Testis (tissue), 3 donors: ENCODE measurements around the gene ARHGAP36. TPM values are rescaled to one million over a fixed set of nuclear protein-coding genes. Genes with fewer than 3 reads are reported as not detected.

Experiments
- DNase-seq: peaks from one replicate; pipeline ENCODE4 v3.0.0-alpha.2; 2019
- H3K27ac ChIP-seq, 2 donors: fragments of 200-600 bp; sonication (generic); one replicate each; pipeline ENCODE4 v1.5.1; 2019
- H3K27me3 ChIP-seq: fragments of 200-600 bp; sonication (generic); one replicate; pipeline ENCODE4 v1.5.1; 2019
- H3K36me3 ChIP-seq: fragments of 200-600 bp; sonication (generic); one replicate; pipeline ENCODE4 v1.5.1; 2017; ENCODE audit warnings: low read depth; ENCODE audit errors: missing control alignments
- H3K4me1 ChIP-seq: fragments of 200-600 bp; sonication (generic); one replicate; pipeline ENCODE4 v1.5.1; 2019
- H3K4me3 ChIP-seq, 2 donors: fragments of 200-600 bp; sonication (generic); one replicate each; pipeline ENCODE4 v1.5.1; 2017 to 2019
- H3K9me3 ChIP-seq: fragments of 200-600 bp; sonication (generic); one replicate; pipeline ENCODE4 v1.5.1; 2017
- CTCF ChIP-seq, 3 experiments: fragments of 450-650 bp in 2 of 3; fragments of 200-600 bp in 1 of 3; sonication (generic) in 1 of 3; IDR thresholded peaks; one replicate each; pipeline ENCODE4 v1.5.1; 2016 to 2019; ENCODE audit warnings: antibody characterized with exemption in 3 of 3, mild to moderate bottlenecking in 2 of 3, moderate library complexity in 1 of 3
- POLR2A ChIP-seq: fragments of 450-650 bp; IDR thresholded peaks from one replicate; pipeline ENCODE4 v1.6.1; 2017; ENCODE audit warnings: antibody characterized with exemption, mild to moderate bottlenecking, moderate library complexity
- WGBS, 2 donors: methylation state at CpG; one replicate each; pipeline ENCODE4 v1.1.5; 2018; 5-methylcytosine and 5-hydroxymethylcytosine counted together
- intact Hi-C: fragments of 100-400 bp; cut with DNase I; formaldehyde crosslinking; loops from one replicate; pipeline ENCODE4 v1.15.1; 2023; ENCODE audit warnings: low total_unique reads
- polyA plus RNA-seq: library from polyadenylated mRNA; stranded (reverse); fragments of 350-450 nt; fragmentation: Illumina TruSeq; extraction: RNeasy Lipid Tissue Mini Kit (QIAGEN cat#74804); gene quantifications from one replicate; pipeline ENCODE4 v1.2.3, GENCODE V29; 2014; ENCODE audit warnings: low read depth, low replicate concordance; ENCODE audit not compliant: insufficient read depth
- total RNA-seq, 2 donors: library from RNA; depleted of rRNA; stranded (reverse); fragments of >200 nt; gene quantifications; one replicate each; pipeline ENCODE4 v1.2.3, GENCODE V29; 2016

Gene ARHGAP36
- total and polyA plus RNA-seq, 3 donors from 2014 or later, result 1.2 to 3.2 (median 2.4) TPM

- 59 to 100% methylated on average over 1 to 2 of the region's 2 CpGs for whole genome bisulfite sequencing, 2 donors
- Histone ChIP-seq H3K27me3 (no peaks in the 10 kb centered on the region), H3K36me3 (no peaks in the 10 kb centered on the region), H3K9me3 (no peaks in the 10 kb centered on the region), H3K4me1 (no peaks in the 10 kb centered on the region), H3K27ac (no peak overlapping the region), H3K4me3 (no peak overlapping the region)
- no peak for DNase-seq
- intact Hi-C loops, result no loop called here
- TF ChIP-seq CTCF (IDR thresholded peaks at IDR 0.05) (no peak), POLR2A (no peak)
Measured at GRCh38 chrX:131139072-131139471, 80.9 kb downstream of the ARHGAP36 start.

Other genes with a start within 250 kb of the ARHGAP36 start
- gene ENOX2, start 155.1 kb upstream of the ARHGAP36 start, total RNA-seq, result 10 to 100 TPM; 19.4 to 22.8 TPM
- gene ENOX2, start 155.1 kb upstream of the ARHGAP36 start, polyA plus RNA-seq, result 20.1 TPM
- 10 to 100 TPM; 19.4 to 26.1 TPM for gene IGSF1, start 231.0 kb downstream of the ARHGAP36 start, total RNA-seq
- gene IGSF1, start 231.0 kb downstream of the ARHGAP36 start, polyA plus RNA-seq, result 46.3 TPM